NCI-H748 treated with DMSO at 0.1 percent for 48 hours (cell line): ENCODE results near the gene ATRNL1.
"Not testable (repeated sequence)": the region's sequence is repeated elsewhere in the genome, so short reads cannot be mapped to it uniquely, and the experiment has no call there.

Source experiments
- DNase-seq: peaks from one replicate; lab custom pipeline; 2025; lab: John Stamatoyannopoulos, UW

Gene ATRNL1

DNA sequence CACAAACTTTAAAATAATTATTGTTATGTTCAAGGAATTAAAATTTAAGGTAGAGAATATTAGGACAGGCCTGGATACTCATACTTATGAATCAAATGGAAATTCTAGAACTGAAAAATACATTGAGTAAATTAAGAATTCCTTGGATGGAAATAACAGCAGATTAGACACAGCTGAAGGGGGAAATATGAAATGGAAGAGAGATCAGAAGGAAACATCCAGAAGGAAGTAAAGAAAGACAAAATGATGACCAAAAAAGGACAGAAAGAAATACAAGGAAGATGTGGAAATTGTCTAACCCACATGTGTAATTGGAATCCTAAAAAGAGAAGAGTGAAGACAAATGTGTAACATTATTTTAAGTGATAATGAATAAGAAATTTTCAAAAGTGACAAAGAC, 128.9 kb downstream of the ATRNL1 start:
- no peak for DNase-seq

DNA sequence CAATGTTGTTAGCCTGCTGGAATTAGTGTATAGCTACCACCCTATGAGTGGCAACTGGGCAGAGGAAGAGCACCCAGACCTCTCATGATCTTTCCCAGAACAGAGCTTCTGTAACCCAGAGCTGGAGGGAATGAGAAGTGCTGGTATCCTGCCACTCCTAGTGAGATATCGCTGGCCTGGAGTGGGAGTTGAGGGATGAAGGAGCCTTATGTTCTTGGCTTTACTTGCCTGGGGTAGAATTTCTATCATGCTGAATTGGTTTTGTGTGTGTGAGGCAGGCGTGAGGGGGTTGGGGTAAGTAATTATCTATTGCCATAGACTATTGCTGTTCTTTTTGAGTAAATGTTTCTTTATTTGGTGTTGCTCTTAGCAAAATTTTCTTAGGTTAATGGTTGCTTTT, 146.6 kb downstream of the ATRNL1 start:
- DNase-seq = no peak

- DNase-seq = no peak
Measured at GRCh38 chr10:115250784-115251183, 157.6 kb downstream of the ATRNL1 start.

DNA sequence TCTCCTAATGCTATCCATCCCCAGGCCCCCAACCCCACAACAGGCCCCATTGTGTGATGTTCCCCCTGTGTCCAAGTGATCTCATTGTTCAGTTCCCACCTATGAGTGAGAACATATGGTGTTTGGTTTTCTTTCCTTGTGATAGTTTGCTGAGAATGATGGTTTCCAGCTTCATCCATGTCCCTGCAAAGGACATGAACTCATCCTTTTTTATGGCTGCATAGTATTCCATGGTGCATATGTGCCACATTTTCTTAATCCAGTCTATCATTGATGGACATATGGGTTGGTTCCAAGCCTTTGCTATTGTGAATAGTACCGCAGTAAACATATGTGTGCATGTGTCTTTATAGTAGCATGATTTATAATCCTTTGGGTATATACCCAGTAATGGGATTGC, 160.6 kb downstream of the ATRNL1 start:
- DNase-seq = not testable (repeated sequence)

DNA sequence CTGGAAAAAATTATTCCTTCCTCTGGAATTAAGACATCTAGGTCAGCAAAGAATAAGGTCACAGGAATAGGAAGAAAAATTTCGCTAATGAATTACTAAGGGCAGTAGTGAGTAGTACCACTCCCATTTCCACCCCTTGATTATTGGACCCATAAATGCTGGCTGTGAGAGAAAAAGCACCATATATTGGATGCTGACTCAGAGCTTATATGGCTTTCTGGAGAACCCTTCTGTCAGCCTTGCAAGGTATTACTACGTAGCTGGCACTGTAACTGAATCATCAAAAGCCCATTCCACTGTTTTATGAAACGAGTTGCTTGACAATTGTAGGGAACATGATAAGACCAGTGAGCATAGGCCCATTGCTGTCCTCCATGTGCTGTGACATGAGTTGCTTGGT, 179.3 kb downstream of the ATRNL1 start:
- no peak for DNase-seq

- no peak for DNase-seq
Measured at GRCh38 chr10:115278294-115278693, 185.1 kb downstream of the ATRNL1 start.

DNA sequence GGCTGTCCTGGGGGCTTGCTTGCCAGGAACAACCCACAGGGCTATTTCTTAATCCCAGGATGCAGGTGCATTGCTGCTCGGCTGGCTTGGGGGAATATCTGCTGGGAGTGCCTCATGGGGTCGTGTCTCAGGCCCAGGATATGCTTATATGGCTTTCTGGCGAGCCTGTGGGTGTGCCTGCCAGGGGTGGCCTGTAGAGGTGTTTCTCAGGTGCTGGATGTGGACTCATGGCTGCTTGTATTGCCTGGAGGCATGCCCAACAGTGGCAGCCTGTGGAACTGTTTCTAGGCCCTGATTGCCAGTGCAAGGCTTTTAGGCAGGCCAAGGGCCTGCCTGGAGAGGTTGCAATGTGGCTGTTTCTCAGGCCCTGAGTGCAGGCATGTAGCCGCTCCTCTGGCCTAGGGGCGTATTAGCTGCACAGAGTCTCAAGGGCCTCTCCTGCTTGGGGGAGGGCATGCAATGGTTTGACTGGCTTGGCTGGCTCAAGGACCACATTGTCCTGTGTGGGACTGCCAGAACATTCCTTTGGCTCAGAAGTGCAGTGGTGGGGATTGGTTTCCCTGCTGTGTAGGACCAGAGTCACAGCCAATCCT, 202.1 kb downstream of the ATRNL1 start:
- DNase-seq = no peak

- DNase-seq = no peak
Measured at GRCh38 chr10:115300080-115300479, 206.9 kb downstream of the ATRNL1 start.

GRCh38 chr10:115319669-115320068, 226.5 kb downstream of the ATRNL1 start:
- not testable (repeated sequence) for DNase-seq

- DNase-seq = no peak
Measured at GRCh38 chr10:115321360-115321759, 228.2 kb downstream of the ATRNL1 start.

GRCh38 chr10:115328331-115328730, 235.2 kb downstream of the ATRNL1 start:
- DNase-seq = no peak

DNA sequence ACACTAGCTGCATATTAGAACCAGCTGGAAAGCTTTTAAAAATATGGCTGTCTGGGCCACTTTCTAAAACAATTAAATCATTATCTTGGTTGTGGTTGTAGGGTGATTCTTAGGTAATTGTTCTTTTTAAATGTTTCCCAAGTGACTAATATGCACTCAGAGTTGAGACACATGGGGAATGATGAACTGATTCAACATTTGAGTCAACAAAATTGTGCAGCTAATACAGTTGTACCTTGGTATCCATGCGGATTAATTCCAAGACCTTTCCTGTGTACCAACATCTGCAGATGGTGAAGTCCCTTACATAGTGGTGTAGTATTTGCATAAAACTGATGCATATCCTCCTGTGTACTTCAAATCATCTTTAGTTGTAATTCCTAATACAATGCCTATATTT, 242.2 kb downstream of the ATRNL1 start:
- no peak for DNase-seq

GRCh38 chr10:115355162-115355760, 262.1 kb downstream of the ATRNL1 start:
- peak; percentile 31 for DNase-seq

GRCh38 chr10:115367920-115368319, 274.8 kb downstream of the ATRNL1 start:
- not testable (repeated sequence) for DNase-seq

DNA sequence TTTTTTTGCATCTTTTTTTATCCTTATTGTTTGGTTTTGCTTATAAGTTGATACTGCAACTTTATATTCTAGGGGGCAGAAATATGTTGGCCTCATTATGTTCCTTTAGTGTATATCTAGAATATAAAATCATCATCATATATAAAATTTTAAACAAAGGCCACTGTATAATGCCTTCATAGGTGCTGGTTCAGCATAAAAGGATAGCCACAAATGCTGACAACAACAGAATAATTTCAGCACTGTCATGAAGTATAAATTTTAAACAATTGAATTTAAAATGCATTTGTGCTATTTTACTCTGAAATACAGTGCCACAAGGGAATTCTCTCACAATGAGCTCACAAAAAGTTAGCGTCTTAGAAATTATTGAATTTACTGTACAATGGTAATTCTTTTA, 285.9 kb downstream of the ATRNL1 start:
- no peak for DNase-seq

DNA sequence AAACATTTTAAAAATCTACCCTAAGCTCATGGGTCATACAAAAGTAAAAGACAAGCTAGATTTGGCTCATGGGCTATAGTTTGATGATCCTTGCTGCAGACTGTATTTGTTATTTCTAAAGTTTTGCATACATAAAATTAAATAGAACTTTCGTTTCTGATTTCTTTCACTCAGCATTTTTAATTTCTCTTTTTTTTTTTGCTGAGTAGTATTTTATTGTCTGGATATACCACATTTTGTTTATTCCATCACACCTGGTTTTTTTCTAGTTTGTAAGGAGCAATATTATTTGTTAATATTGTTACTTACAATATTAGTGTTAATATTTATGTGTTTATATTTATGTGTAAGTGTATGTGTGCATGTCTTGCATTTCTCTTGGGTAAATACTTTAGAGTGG, 291.5 kb downstream of the ATRNL1 start:
- no peak for DNase-seq

DNA sequence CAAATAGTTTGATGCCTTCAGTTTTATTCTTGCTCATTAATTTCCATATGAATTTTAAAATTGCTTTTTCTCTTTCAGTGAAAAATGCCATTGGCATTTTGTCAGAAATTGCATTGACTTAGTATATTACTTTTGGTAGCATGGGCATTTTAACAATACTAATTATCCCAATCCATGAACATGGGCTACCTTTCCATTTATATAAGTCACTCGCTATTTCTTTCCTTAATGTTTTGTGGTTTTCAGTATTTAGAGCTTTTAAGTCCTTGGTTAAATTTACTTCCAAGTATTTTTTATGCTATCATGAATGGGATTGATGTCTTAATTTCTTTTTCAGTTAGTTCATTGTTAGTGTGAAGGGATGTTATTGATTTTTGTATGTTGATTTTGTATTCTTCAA, 297.4 kb downstream of the ATRNL1 start:
- no peak for DNase-seq

DNA sequence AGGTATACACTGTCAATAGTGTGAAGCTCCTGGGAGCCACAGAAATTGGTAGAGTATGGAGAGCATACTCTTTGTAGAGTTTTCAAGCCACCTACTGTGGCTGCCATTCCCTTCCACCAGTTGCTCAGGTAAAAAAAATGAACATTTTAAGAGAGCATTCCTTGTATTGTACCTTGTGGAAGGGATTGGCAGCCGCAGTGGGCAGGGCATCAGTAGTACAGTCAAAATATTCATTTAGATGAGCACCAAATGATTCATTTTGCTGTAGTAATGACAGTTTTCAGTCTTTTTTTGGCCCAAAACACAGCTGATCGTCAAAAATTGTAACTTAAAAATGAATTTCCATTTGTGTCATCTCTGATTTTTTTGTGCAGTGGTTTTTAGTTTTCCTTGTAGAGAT, 304.9 kb downstream of the ATRNL1 start:
- DNase-seq = no peak

DNA sequence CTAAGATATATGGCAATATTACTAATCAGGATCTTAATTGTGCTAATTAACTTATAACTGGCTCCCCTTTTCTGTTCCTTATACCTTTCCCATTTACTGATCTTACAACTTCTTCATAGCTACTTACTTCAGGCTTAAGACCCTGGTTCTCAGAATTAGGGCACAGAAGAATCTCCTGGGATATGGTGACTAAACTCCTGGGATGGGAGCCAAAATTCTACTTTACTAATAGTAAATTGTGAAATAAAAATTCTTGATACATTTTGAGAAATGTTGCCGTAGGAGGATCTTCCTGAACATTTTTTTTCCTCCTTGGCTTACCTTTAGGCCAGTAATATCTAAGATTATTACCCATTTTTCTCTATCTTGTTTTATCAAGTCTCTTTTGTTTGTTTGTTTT, 309.5 kb downstream of the ATRNL1 start:
- no peak for DNase-seq

GRCh38 chr10:115405838-115406237, 312.7 kb downstream of the ATRNL1 start:
- not testable (repeated sequence) for DNase-seq

DNA sequence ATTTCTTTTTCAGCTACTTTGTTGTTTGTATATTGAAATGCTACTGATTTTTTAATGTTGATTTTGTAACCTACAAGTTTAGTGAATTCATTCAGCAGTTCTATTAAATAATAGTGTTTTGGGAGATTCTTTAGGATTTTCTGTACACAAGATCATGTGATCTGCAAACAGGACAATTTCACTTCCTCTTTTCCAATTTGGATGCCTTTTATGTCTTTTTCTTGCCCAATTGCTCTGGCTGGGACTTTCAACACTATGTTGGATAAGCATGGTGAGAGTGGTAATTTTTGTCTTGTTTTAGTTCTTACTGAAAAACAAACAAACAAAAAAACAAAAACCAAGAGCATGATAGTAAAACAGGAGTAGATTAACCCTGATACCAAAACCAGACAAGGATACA, 316.2 kb downstream of the ATRNL1 start:
- DNase-seq = no peak

DNA sequence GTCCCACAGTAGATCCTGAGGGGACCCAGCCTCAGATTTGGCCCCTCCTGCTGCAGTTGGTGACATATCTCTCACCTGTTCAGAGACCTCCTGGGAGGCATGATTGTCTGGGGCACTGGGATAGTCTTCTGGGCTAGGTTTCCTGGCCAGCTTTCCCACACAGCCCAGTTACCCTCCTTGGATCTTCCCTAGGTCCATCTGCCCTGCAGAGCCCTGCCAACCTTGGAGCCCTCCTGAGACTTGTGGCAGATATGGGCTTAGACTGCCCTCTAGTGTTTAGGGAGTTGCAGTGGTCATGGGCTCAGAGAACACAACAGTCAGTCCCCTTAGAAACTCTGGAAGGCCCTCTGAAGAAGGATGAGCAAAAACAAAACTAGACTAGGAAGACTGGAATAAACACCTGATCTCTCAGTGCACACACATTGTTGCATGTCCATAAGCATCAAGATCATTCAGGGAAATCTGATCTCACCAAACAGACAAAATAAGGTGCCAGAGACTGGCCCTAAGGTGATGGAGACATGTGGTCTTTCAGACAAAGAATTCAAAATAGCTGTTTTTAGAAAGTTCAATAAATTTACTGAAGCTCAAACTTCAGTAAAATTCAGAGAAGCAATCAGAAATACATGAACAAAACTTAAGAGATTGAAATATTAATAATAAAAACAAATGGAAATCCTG, 324.6 kb downstream of the ATRNL1 start:
- peak; percentile 3 for DNase-seq

GRCh38 chr10:115422624-115423023, 329.5 kb downstream of the ATRNL1 start:
- DNase-seq = no peak

DNA sequence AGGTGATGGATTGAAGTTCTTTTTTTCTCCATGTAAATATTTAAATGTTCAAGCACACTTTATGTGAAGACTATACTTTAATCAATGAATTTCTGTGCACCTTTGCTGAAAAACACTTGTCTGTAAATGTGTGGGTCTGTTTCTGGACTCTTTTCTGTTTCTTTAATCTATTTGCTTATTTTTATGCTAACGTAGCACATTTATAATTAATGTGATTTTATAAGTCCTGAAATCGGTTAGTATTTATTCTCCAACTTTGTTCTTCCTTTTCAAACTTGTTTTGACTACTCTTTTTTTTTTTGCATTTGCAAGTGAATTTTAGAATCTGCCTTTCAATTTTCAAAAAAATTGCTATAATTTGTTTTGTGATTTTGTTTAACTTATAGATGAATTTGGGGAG, 334.4 kb downstream of the ATRNL1 start:
- no peak for DNase-seq
